BE2C (cell line): Measurements from ENCODE around the gene TBC1D10A.

Source experiments
- DNase-seq: peaks from one replicate; pipeline ENCODE4 v3.0.0-alpha.2; 2020
- H3K27me3 ChIP-seq: fragments of 250-450 bp; sonication (Bioruptor Pico); 2 replicates; pipeline ENCODE4 v1.5.1; 2020; ENCODE audit warnings: mild to moderate bottlenecking
- H3K36me3 ChIP-seq: fragments of 250-450 bp; sonication (Bioruptor Pico); 2 replicates; pipeline ENCODE4 v1.5.1; 2020; ENCODE audit warnings: mild to moderate bottlenecking
- H3K4me1 ChIP-seq: fragments of 250-450 bp; sonication (Bioruptor Pico); 2 replicates; pipeline ENCODE4 v1.5.1; 2020
- H3K4me3 ChIP-seq: 2 replicates; pipeline ENCODE4 v1.5.1; 2011; ENCODE audit warnings: low read depth, low read length
- H3K9me3 ChIP-seq: fragments of 250-450 bp; sonication (Bioruptor Pico); 2 replicates; pipeline ENCODE4 v1.5.1; 2020
- CTCF ChIP-seq: IDR thresholded peaks from 2 replicates; pipeline ENCODE4 v1.5.1; 2012; ENCODE audit warnings: mild to moderate bottlenecking, low read depth, low read length

The TBC1D10A gene

GRCh38 chr22:30279046-30279788, 47.5 kb downstream of the TBC1D10A start:
- Histone ChIP-seq H3K27me3 (no peaks in the 10 kb centered on the region), H3K4me1 (no peaks in the 10 kb centered on the region), H3K36me3 (no peaks in the 10 kb centered on the region), H3K4me3 (no peak overlapping the region), H3K9me3 (no peaks in the 10 kb centered on the region)
- no peak for TF ChIP-seq CTCF
- DNase-seq: no peak

- no peak overlapping the region for H3K4me3 ChIP-seq
- DNase-seq: no peak
- H3K4me1 ChIP-seq: no peaks in the 10 kb centered on the region
- H3K27me3 ChIP-seq: no peaks in the 10 kb centered on the region
- H3K36me3 ChIP-seq: no peaks in the 10 kb centered on the region
- H3K9me3 ChIP-seq: no peaks in the 10 kb centered on the region
- no peak for TF ChIP-seq CTCF
Measured at GRCh38 chr22:30277547-30278344, 49.0 kb downstream of the TBC1D10A start.

GRCh38 chr22:30276039-30276438, 50.7 kb downstream of the TBC1D10A start:
- DNase-seq: no peak
- no peaks in the 10 kb centered on the region for H3K9me3 ChIP-seq
- no peak for TF ChIP-seq CTCF
- H3K4me1 ChIP-seq: no peaks in the 10 kb centered on the region
- H3K27me3 ChIP-seq: no peaks in the 10 kb centered on the region
- no peak overlapping the region for H3K4me3 ChIP-seq
- H3K36me3 ChIP-seq: no peaks in the 10 kb centered on the region

GRCh38 chr22:30275625-30276024, 51.1 kb downstream of the TBC1D10A start:
- no peak overlapping the region for H3K4me3 ChIP-seq
- H3K9me3 ChIP-seq: no peaks in the 10 kb centered on the region
- no peaks in the 10 kb centered on the region for H3K27me3 ChIP-seq
- DNase-seq: no peak
- no peak for TF ChIP-seq CTCF
- H3K36me3 ChIP-seq: no peaks in the 10 kb centered on the region
- H3K4me1 ChIP-seq: no peaks in the 10 kb centered on the region

GRCh38 chr22:30274437-30274812, 52.3 kb downstream of the TBC1D10A start:
- no peaks in the 10 kb centered on the region for H3K27me3 ChIP-seq
- H3K4me3 ChIP-seq: no peak overlapping the region
- no peaks in the 10 kb centered on the region for H3K9me3 ChIP-seq
- H3K36me3 ChIP-seq: no peaks in the 10 kb centered on the region
- no peaks in the 10 kb centered on the region for H3K4me1 ChIP-seq
- DNase-seq: no peak
- TF ChIP-seq CTCF: no peak
